IMR-90 (cell line): ENCODE results near the gene PIAS4. TPM values are rescaled to one million over a fixed set of nuclear protein-coding genes. Genes with fewer than 3 reads are reported as not detected.

Experiments used
- ATAC-seq: fragments of 200-7000 bp; cut with Tn5 transposase; 2 replicates; pipeline ENCODE4 v1.9.1; 2020; ENCODE audit warnings: low read depth, mild to moderate bottlenecking, moderate library complexity
- BruUV-seq: library from RNA; stranded (reverse); fragments of 400-500 nt; replicated peaks from 2 replicates; lab custom pipeline; 2021; lab: Mats Ljungman, UMichigan
- CTCF ChIA-PET: fragments of 300-600 bp; formaldehyde crosslinking; extraction: SDS; loops from one replicate; lab custom pipeline; 2021; ENCODE audit warnings: antibody characterized with exemption; lab: Yijun Ruan, JAX
- POLR2A ChIA-PET: fragments of 300-600 bp; sonication (Branson Sonifier 250); formaldehyde crosslinking; loops from one replicate; lab custom pipeline; 2022; ENCODE audit warnings: antibody characterized with exemption; ENCODE audit not compliant: unreplicated experiment; lab: Charles Lee
- DNase-seq: peaks from one replicate; pipeline ENCODE4 v3.0.0; 2013
- H2AFZ ChIP-seq: replicated peaks from 2 replicates; pipeline ENCODE3; 2013; ENCODE audit warnings: low read length, mild to moderate bottlenecking; ENCODE audit not compliant: poor library complexity
- H2AK5ac ChIP-seq: 2 replicates; pipeline ENCODE4 v1.6.1; 2013; ENCODE audit warnings: low read depth, low read length, inconsistent platforms
- H2AK9ac ChIP-seq: replicated peaks from 2 replicates; pipeline ENCODE3; 2013; ENCODE audit warnings: mild to moderate bottlenecking, low read depth, low read length, moderate library complexity; ENCODE audit not compliant: poor library complexity
- H2BK120ac ChIP-seq: 2 replicates; pipeline ENCODE4 v1.6.1; 2013; ENCODE audit warnings: low read depth, low read length, inconsistent platforms
- H2BK15ac ChIP-seq: 3 replicates; pipeline ENCODE4 v1.6.1; 2013; ENCODE audit warnings: low read depth, low read length, inconsistent platforms
- H2BK20ac ChIP-seq: 2 replicates; pipeline ENCODE4 v1.6.1; 2013; ENCODE audit warnings: low read depth, mild to moderate bottlenecking, inconsistent platforms, low read length, moderate library complexity
- H2BK5ac ChIP-seq: 2 replicates; pipeline ENCODE4 v1.6.1; 2013; ENCODE audit warnings: mild to moderate bottlenecking, low read depth, low read length, inconsistent platforms; ENCODE audit not compliant: poor library complexity, severe bottlenecking
- H3K14ac ChIP-seq: replicated peaks from 2 replicates; pipeline ENCODE4 v1.6.1; 2013; ENCODE audit warnings: low read depth, low read length, inconsistent platforms
- H3K18ac ChIP-seq: 2 replicates; pipeline ENCODE4 v1.6.1; 2013; ENCODE audit warnings: low read depth, low read length, control low read depth
- H3K23ac ChIP-seq: 2 replicates; pipeline ENCODE4 v1.6.1; 2013; ENCODE audit warnings: low read depth, low read length, inconsistent platforms
- H3K27ac ChIP-seq: 2 replicates; pipeline ENCODE4 v1.5.1; 2013; ENCODE audit warnings: mild to moderate bottlenecking, control low read depth, low read length; ENCODE audit not compliant: insufficient read depth
- H3K27me3 ChIP-seq: 2 replicates; pipeline ENCODE4 v1.6.1; 2013; ENCODE audit warnings: low read length; ENCODE audit not compliant: control insufficient read depth, insufficient read depth
- H3K36me3 ChIP-seq: 2 replicates; pipeline ENCODE4 v1.6.1; 2013; ENCODE audit warnings: low read length, mixed read lengths; ENCODE audit not compliant: control insufficient read depth, insufficient read depth
- H3K4ac ChIP-seq: 2 replicates; pipeline ENCODE4 v1.6.1; 2013; ENCODE audit warnings: low read depth, low read length, inconsistent platforms
- H3K4me1 ChIP-seq: 2 replicates; pipeline ENCODE4 v1.6.1; 2013; ENCODE audit warnings: low read length, mixed read lengths; ENCODE audit not compliant: control insufficient read depth, insufficient read depth
- H3K4me2 ChIP-seq: 2 replicates; pipeline ENCODE4 v1.6.1; 2013; ENCODE audit warnings: low read depth, mild to moderate bottlenecking, control low read depth, low read length, moderate library complexity
- H3K4me3 ChIP-seq: 2 replicates; pipeline ENCODE4 v1.5.1; 2013; ENCODE audit warnings: low read depth, mild to moderate bottlenecking, control low read depth, low read length, moderate library complexity; ENCODE audit not compliant: insufficient read depth
- H3K56ac ChIP-seq: 2 replicates; pipeline ENCODE4 v1.6.1; 2013; ENCODE audit warnings: low read length, inconsistent platforms; ENCODE audit not compliant: insufficient read depth; ENCODE audit errors: extremely low read depth
- H3K79me1 ChIP-seq, 2 experiments: 2 replicates each; pipeline ENCODE4 v1.6.1; 2013; ENCODE audit warnings: low read length in 2 of 2, inconsistent platforms in 1 of 2, low read depth in 1 of 2
- H3K9ac ChIP-seq: 2 replicates; pipeline ENCODE4 v1.6.1; 2013; ENCODE audit warnings: low read depth, low read length, control low read depth
- H3K9me1 ChIP-seq: 2 replicates; pipeline ENCODE4 v1.6.1; 2013; ENCODE audit warnings: low read length, inconsistent platforms; ENCODE audit not compliant: insufficient read depth
- H3K9me3 ChIP-seq: 2 replicates; pipeline ENCODE4 v1.6.1; 2013; ENCODE audit warnings: low read length; ENCODE audit not compliant: control insufficient read depth, insufficient read depth
- H4K20me1 ChIP-seq: 2 replicates; pipeline ENCODE4 v1.6.1; 2013; ENCODE audit warnings: low read length, inconsistent platforms; ENCODE audit not compliant: insufficient read depth
- H4K5ac ChIP-seq: 2 replicates; pipeline ENCODE4 v1.6.1; 2013; ENCODE audit warnings: mild to moderate bottlenecking, low read depth, low read length, control low read depth
- H4K8ac ChIP-seq, 2 experiments: 2 replicates each; pipeline ENCODE4 v1.6.1; 2013; ENCODE audit warnings: low read depth in 2 of 2, low read length in 2 of 2, control low read depth in 1 of 2, inconsistent platforms in 1 of 2
- H4K91ac ChIP-seq: 2 replicates; pipeline ENCODE4 v1.6.1; 2013; ENCODE audit warnings: low read depth, low read length, inconsistent platforms; ENCODE audit not compliant: insufficient read depth
- BHLHE40 ChIP-seq: fragments of 150-350 bp; IDR thresholded peaks from 2 replicates; pipeline ENCODE4 v1.6.1; 2016; ENCODE audit warnings: mild to moderate bottlenecking, low read depth, low read length
- FOS ChIP-seq: fragments of 150-350 bp; IDR thresholded peaks from 2 replicates; pipeline ENCODE4 v1.6.1; 2016; ENCODE audit warnings: low read depth, low read length
- NFE2L2 ChIP-seq: fragments of 150-350 bp; IDR thresholded peaks from 2 replicates; pipeline ENCODE4 v1.6.1; 2016; ENCODE audit warnings: low read depth, mild to moderate bottlenecking, low read length
- whole genome bisulfite sequencing, 2 experiments: methylation state at CpG; one replicate each; pipeline versions ENCODE4 v1.1.5 to v1.1.7; 2013; ENCODE audit warnings: missing lambda C conversion rate in 2 of 2; ENCODE audit not compliant: insufficient read length in 1 of 2; ENCODE audit errors: extremely low coverage in 2 of 2; 5-methylcytosine and 5-hydroxymethylcytosine counted together
- dilution Hi-C: fragments of 300-500 bp; cut with HindIII; formaldehyde crosslinking; loops from one replicate; pipeline ENCODE4 v1.14.3; 2018; ENCODE audit warnings: low sequenced_read_pairs; ENCODE audit not compliant: unreplicated experiment
- in situ Hi-C: fragments of 300-500 bp; cut with MboI; formaldehyde crosslinking; loops from 3 replicates; pipeline ENCODE4 v1.14.3; 2019; ENCODE audit warnings: low sequenced_read_pairs, inconsistent platforms, mixed read lengths
- intact Hi-C: fragments of 100-400 bp; cut with micrococcal nuclease; formaldehyde crosslinking; loops from 2 replicates; pipeline ENCODE4 v1.10.0; 2022
- polyA plus RNA-seq, 3 experiments: library from polyadenylated mRNA; depleted of rRNA; stranded (reverse); fragments of >200 nt; gene quantifications; 2 replicates each; pipeline ENCODE4 v1.2.3, GENCODE V29; 2012; ENCODE audit warnings: low replicate concordance in 1 of 3
- total RNA-seq: library from RNA; depleted of rRNA; stranded (reverse); fragments of >200 nt; gene quantifications from 2 replicates; pipeline ENCODE4 v1.2.3, GENCODE V29; 2012

The PIAS4 gene
- total and polyA plus RNA-seq, 2 of the 4 experiments (the other 2 are of a cell fraction): 12.1 to 13.6 TPM

DNA sequence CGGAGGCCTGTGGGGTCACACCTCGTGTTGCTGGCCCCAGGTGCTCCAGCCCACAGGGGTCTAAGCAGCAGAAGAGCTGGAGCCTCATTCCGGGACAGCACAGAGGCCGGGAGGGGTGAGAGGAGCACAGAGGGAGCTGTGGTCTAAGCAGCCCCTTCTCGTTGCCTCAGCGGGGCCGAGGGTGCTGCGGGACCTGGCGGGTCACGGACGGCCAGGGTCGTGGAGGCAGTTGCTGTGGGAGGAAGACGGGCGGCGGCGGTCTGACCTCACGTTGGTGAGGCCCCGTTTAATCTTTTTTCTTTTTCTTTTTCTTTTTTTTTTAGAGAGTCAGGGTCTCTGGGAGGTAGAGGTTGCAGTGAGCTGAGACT is 21.7 kb downstream of the PIAS4 start:
- Histone ChIP-seq H2BK5ac (no peak overlapping the region), H4K91ac (no peak overlapping the region), H3K4me3 (no peak overlapping the region), H3K56ac (no peak overlapping the region), H3K27ac (no peak overlapping the region), H2BK20ac (no peak overlapping the region), H3K9me3 (no peaks in the 10 kb centered on the region), H3K4me1 (no peaks in the 10 kb centered on the region), H3K14ac (no peak overlapping the region), H3K27me3 (no peaks in the 10 kb centered on the region), H4K20me1 (peaks cover 5% of the 10 kb centered on the region), H4K8ac (no peak overlapping the region), H2BK15ac (no peak overlapping the region), H2AK9ac (no peak overlapping the region), H2BK120ac (no peak overlapping the region), H3K18ac (no peak overlapping the region), H3K36me3 (peaks cover 62% of the 10 kb centered on the region), H3K79me1 (peaks cover 0 to 11% of the 10 kb centered on the region in 2 experiments; a peak in 1 of 4 replicates), H2AK5ac (no peak overlapping the region), H3K9me1 (0 out of 2 replicates have a peak, but pooled peaks cover 2% of the 10 kb centered on the region), H3K23ac (no peak overlapping the region), H3K4me2 (no peak overlapping the region), H3K4ac (no peak overlapping the region), H3K9ac (no peak overlapping the region), H2AFZ (no peak overlapping the region), H4K5ac (no peak overlapping the region)
- dilution Hi-C loops: no loop called here
- ChIA-PET POLR2A (no interaction called here), CTCF (no interaction called here)
- DNase-seq (no peak), ATAC-seq (no peak)
- intact Hi-C loops: no loop called here
- WGBS, 2 experiments: 100% methylated on average over 6 of the region's 18 CpGs; no CpG with 5 or more reads in 1 of the 2 experiments
- no peak for TF ChIP-seq BHLHE40
- TF ChIP-seq FOS: no peak
- no peak for TF ChIP-seq NFE2L2
- BruUV-seq: no TSS peak
- in situ Hi-C loops: no loop called here
